Skin epidermis (tissue), 12 donors: ENCODE measurements around the gene FAM83G.
A peak's percentile ranks its signal among the peaks of the same experiment; 100 is the strongest.

Experiments
- H3K27ac ChIP-seq, 21 experiments: fragments of 200-600 bp; sonication (generic) in 11 of 21; one replicate each; pipeline ENCODE4 v1.5.0; 2020; ENCODE audit warnings: mild to moderate bottlenecking in 3 of 21, inconsistent platforms in 2 of 21, moderate library complexity in 2 of 21
- H3K4me3 ChIP-seq, 7 experiments: fragments of 200-600 bp; sonication (generic) in 2 of 7; one replicate each; pipeline ENCODE4 v1.5.0; 2020; ENCODE audit warnings: inconsistent platforms in 2 of 7, mild to moderate bottlenecking in 2 of 7, moderate library complexity in 1 of 7

Gene FAM83G

DNA sequence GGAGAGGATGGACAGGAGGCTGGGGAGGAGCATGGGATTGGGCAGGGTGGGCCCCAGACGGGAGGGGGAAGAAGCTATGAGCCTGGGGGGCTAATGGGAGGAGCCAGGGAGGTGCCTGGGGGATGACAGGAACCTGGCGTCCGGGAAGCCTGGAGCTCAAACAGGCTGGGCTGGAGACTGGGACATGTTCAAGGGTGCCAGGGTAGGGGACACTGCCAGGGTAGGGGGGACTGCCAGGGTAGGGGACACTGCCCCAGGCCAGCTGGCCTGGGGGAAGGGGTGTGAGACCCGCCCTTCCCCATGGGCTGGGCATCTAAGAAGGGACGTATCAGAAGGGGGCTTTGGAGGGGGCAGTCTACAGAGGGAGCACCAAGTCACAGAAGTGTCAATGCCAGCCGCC is 7.0 kb upstream of the FAM83G start:
- Histone ChIP-seq H3K27ac (peak overlapping the region in 1 of 21 experiments; percentile 43), H3K4me3 (no peak overlapping the region)

- no peak overlapping the region for H3K4me3 ChIP-seq
- H3K27ac ChIP-seq, result peak overlapping the region in 2 of 21 experiments; percentile 18 to 31
Observed at GRCh38 chr17:19010729-19011505, 6.4 kb upstream of the FAM83G start.

DNA sequence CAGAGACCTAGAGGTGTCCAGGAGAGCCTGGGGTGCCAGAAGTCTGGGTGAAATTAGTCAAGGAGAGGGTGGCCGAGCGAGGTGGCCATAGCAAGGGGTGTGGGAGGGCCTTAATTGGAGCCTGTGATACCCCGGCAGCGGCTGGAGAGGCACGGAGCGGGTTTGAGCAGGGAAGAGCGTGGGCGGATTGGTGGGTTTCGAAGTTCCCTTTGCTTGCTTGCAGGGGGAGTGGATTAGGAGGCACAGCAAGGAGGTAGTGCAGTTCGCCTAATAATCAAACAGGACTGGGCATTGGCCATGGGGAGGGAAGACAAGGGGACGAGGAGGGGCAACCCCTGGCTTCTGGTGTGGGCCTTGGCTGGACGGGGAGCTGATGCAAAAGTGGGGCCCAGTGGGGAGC is 5.4 kb upstream of the FAM83G start:
- Histone ChIP-seq H3K4me3 (no peak overlapping the region), H3K27ac (no peak overlapping the region)

GRCh38 chr17:19006698-19007097 is 2.1 kb upstream of the FAM83G start:
- Histone ChIP-seq H3K27ac (no peak overlapping the region), H3K4me3 (no peak overlapping the region)

GRCh38 chr17:19005789-19006430 is 1.3 kb upstream of the FAM83G start:
- H3K27ac ChIP-seq, result peak overlapping the region in 4 of 21 experiments; percentile 84 to 92 (median 86)

GRCh38 chr17:19005137-19005773 is 691 bp upstream of the FAM83G start:
- peak overlapping the region in 20 of 21 experiments; percentile 42 to 93 (median 84) for H3K27ac ChIP-seq
- H3K4me3 ChIP-seq, result peak overlapping the region in 6 of 7 experiments; percentile 35 to 66 (median 53)

More at GRCh38 chr17:19005789-19006430, 1.3 kb upstream of the FAM83G start:
- no peak overlapping the region for H3K4me3 ChIP-seq

- Histone ChIP-seq H3K27ac (peak overlapping the region; percentile 43 to 93 (median 84)), H3K4me3 (peak overlapping the region; percentile 35 to 66 (median 54))
Observed at GRCh38 chr17:19003543-19004420, 782 bp downstream of the FAM83G start.

- H3K27ac ChIP-seq, result peak overlapping the region in 20 of 21 experiments; percentile 64 to 93 (median 84)
Observed at GRCh38 chr17:19002805-19003542, 1.6 kb downstream of the FAM83G start.

DNA sequence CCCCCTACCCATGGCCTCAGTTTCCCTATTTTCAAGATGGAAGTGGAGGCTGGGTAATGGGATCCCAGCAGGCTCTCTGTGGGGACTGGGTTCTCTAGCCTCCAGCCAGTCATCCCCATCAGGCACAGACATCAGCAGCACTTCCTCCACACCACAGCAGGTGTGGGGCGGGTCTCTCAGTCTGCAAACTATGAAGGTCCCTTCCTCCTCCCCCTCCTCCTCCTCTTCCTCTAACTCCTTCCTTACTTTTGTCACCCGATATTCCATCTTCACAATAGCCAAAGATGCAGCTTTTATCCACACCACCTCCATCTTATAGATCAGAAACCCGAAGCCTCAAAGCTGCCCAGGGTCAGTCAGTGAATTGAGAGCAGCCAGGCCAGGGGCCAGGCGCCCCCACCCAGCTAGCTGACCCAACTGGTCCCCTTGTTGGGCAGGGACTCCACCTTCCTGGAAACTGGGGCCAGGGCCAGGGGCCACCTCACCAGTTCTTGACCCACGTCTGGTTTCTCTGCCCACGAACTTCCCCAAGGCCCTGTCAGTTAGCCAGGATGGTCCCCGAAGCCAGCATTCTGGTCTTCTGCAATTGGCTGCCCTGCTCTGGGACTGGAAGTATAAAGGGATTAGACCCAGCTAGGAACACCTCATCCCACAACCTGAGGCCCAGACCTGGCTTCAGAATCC is 2.5 kb downstream of the FAM83G start:
- peak overlapping the region in 19 of 21 experiments; percentile 50 to 93 (median 85) for H3K27ac ChIP-seq
- peak overlapping the region; percentile 35 to 66 (median 54) for H3K4me3 ChIP-seq

More at GRCh38 chr17:19002805-19003542, 1.6 kb downstream of the FAM83G start:
- H3K4me3 ChIP-seq, result peak overlapping the region; percentile 35 to 66 (median 54)

DNA sequence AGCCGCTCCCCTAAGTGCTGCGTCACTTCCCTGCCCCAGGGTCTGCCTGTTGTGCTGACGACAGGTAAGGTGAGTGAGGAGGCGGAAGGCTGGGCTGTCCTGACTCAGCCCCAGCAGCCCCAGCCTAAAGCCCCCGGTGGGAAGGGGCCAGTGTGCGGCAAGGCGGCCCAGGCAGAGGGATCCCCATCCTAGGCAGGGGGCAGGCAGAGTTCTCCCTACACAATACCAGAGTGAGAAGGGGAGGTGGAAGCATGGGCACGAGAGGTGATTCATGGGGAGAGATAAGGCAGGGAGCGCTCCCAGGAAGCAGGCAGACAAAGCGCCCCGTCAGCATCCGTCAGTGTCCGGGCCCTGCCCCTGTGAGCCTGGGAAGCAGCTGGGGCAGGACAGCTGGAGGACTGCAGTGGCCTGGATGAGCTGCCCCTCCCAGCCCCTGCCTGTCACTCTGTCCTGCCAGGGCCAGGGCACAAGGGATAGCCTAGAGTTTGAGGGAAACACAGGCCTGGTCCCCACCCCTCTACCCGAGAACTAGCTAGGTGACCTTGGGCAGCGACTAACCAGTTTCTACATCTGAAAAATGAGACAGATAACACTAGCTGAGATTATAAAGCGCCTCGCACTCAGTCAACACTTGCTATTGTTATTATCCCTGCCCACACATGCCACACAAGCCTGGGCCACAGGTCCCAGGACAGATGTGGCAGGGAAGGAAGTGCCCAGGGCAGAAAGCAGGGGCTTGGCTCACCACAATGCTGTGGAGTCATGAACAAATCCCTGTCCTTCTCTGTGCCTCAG is 3.8 kb downstream of the FAM83G start:
- H3K27ac ChIP-seq, result peak overlapping the region in 20 of 21 experiments; percentile 53 to 93 (median 84)
- peak overlapping the region; percentile 0 to 66 (median 54) for H3K4me3 ChIP-seq

DNA sequence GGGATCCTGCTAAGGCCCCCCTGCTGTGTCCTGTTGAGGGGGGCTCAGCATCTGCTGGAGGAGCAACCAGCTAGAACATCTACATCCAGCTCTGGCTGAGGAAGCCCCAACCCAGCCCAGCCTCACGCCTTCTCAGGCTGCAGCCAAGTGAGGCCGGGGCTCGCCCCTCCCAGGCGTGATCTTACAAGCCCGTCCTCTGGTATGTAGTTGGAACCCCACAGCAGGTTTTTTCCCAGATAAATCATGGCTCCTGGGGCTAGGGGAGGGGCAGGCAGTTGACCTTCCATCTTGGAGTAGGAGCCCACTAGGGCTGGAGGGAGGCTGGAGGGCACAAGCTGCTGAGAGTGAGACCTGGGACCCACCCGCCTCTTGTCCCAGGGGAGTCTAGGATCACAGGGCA is 4.7 kb downstream of the FAM83G start:
- Histone ChIP-seq H3K4me3 (peak overlapping the region in 5 of 7 experiments; percentile 0 to 66 (median 54)), H3K27ac (peak overlapping the region; percentile 31 to 93 (median 84))

DNA sequence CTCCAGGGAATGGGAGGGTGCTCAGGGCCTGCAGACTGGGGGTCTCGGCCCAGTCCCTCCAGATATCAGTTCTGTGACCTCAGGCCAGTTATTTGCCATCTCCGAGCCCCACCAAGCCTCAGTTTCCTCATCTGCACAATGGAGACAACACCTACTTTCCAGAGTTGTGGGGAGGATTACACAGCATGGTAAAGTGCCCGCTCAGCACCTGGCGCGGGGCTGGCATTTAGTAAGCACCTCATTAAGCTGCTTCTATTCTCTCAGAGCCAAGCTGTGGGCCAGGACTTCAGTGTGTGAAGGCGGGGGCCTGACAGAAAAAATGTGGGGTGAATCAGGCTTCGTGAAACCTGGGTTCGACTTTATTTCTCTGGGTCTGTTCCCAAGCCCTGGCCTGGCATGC is 5.2 kb downstream of the FAM83G start:
- Histone ChIP-seq H3K4me3 (peak overlapping the region in 4 of 7 experiments; percentile 4 to 66 (median 59)), H3K27ac (peak overlapping the region in 18 of 21 experiments; percentile 35 to 93 (median 84))

DNA sequence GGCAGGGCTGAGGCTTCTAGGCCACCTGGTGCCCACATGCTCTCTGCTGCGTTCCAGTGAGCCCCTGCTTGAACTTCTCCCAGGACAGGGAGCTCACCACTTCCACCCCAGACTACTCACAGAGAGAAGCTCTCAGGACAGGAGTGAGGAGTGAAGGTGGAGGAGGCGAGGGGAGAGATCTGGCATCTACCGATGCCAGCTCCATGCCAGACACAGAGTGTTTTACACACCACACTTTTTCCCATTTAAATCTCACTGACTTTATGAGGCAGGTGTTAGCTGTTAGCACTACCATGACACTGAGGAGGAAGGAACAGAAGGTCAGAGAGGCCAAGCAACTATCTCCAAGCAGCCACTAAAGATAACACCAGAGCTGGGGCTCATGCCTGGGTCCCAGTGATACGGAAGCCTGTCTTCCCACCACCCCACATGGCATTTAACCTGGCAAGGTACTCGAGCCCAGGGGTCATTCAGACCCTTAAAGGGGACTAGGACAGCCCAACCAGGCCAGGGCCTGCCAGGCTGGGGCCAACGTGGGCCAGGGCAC is 6.8 kb downstream of the FAM83G start:
- H3K4me3 ChIP-seq, result no peak overlapping the region
- peak overlapping the region in 6 of 21 experiments; percentile 35 to 93 (median 85) for H3K27ac ChIP-seq

- Histone ChIP-seq H3K4me3 (no peak overlapping the region), H3K27ac (no peak overlapping the region)
Observed at GRCh38 chr17:18996458-18996857, 8.1 kb downstream of the FAM83G start.

DNA sequence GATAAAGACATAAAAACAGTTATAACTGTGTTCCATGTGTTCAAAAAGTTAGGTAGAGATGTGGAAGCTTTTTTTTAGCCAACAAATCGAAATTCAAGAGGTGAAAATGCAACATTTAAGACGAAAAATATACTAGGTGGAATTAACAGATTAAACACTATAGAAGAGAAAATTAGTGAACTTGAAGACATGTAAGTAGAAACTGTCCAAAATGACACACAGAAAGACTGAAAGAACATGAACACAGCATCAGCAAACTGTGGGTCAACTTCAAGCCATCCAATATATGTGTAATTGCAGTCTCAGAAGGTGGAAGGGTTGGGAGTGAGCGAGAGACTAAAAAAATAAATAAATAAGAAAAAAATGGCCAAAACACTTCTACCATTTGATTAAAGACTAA is 9.3 kb downstream of the FAM83G start:
- Histone ChIP-seq H3K27ac (no peak overlapping the region), H3K4me3 (no peak overlapping the region)

- H3K4me3 ChIP-seq, result no peak overlapping the region
- H3K27ac ChIP-seq, result peak overlapping the region in 1 of 21 experiments; percentile 17
Observed at GRCh38 chr17:18994631-18995030, 9.9 kb downstream of the FAM83G start.
